H9 (cell line): ENCODE results near the gene SBK3. TPM values are rescaled to one million over a fixed set of nuclear protein-coding genes. Genes with fewer than 3 reads are reported as not detected.
A peak's percentile ranks its signal among the peaks of the same experiment; 100 is the strongest.

Source experiments
- DNase-seq: peaks from one replicate; pipeline ENCODE4 v3.0.0-alpha.2; 2017
- H2AFZ ChIP-seq: one replicate; pipeline ENCODE4 v1.6.1; 2013; ENCODE audit warnings: mild to moderate bottlenecking, low read length, control low read depth, moderate library complexity
- H2AK5ac ChIP-seq: 2 replicates; pipeline ENCODE4 v1.6.1; 2013; ENCODE audit warnings: low read length, control low read depth, mixed read lengths; ENCODE audit not compliant: insufficient read length
- H2BK120ac ChIP-seq: one replicate; pipeline ENCODE4 v1.6.1; 2013; ENCODE audit warnings: low read depth, mild to moderate bottlenecking, low read length, control low read depth, inconsistent platforms; ENCODE audit not compliant: poor library complexity, severe bottlenecking
- H2BK12ac ChIP-seq: 2 replicates; pipeline ENCODE4 v1.6.1; 2013; ENCODE audit warnings: low read length, control low read depth, mixed read lengths, low read depth; ENCODE audit not compliant: insufficient read length
- H2BK15ac ChIP-seq: 2 replicates; pipeline ENCODE4 v1.6.1; 2013; ENCODE audit warnings: low read depth, low read length, control low read depth
- H2BK20ac ChIP-seq: one replicate; pipeline ENCODE4 v1.6.1; 2013; ENCODE audit warnings: low read depth, mild to moderate bottlenecking, low read length, control low read depth, inconsistent platforms; ENCODE audit not compliant: poor library complexity, severe bottlenecking
- H2BK5ac ChIP-seq: 2 replicates; pipeline ENCODE4 v1.6.1; 2013; ENCODE audit warnings: low read length, control low read depth, mixed read lengths; ENCODE audit not compliant: insufficient read length
- H3K14ac ChIP-seq: 2 replicates; pipeline ENCODE4 v1.6.1; 2013; ENCODE audit warnings: low read length, control low read depth; ENCODE audit not compliant: insufficient read depth
- H3K18ac ChIP-seq: 2 replicates; pipeline ENCODE4 v1.6.1; 2013; ENCODE audit warnings: low read depth, mild to moderate bottlenecking, mixed read lengths, low read length, control low read depth; ENCODE audit not compliant: insufficient read length
- H3K23ac ChIP-seq: 2 replicates; pipeline ENCODE4 v1.6.1; 2013; ENCODE audit warnings: low read length, control low read depth, mixed read lengths, low read depth; ENCODE audit not compliant: insufficient read length
- H3K23me2 ChIP-seq: 2 replicates; pipeline ENCODE4 v1.6.1; 2013; ENCODE audit warnings: low read depth, mild to moderate bottlenecking, mixed read lengths, low read length, control low read depth; ENCODE audit not compliant: insufficient read length, poor library complexity, severe bottlenecking
- H3K27ac ChIP-seq: 2 replicates; pipeline ENCODE4 v1.5.1; 2013; ENCODE audit warnings: low read length, control low read depth, mixed read lengths, low read depth; ENCODE audit not compliant: insufficient read length
- H3K27me3 ChIP-seq: 2 replicates; pipeline ENCODE4 v1.6.1; 2013; ENCODE audit warnings: low read length, control low read depth, inconsistent platforms; ENCODE audit not compliant: insufficient read depth
- H3K4ac ChIP-seq: 2 replicates; pipeline ENCODE4 v1.6.1; 2013; ENCODE audit warnings: low read depth, mild to moderate bottlenecking, control low read depth, inconsistent platforms, low read length, moderate library complexity
- H3K4me1 ChIP-seq: 2 replicates; pipeline ENCODE4 v1.6.1; 2013; ENCODE audit warnings: low read length, control low read depth, inconsistent platforms; ENCODE audit not compliant: insufficient read depth
- H3K4me2 ChIP-seq: 2 replicates; pipeline ENCODE4 v1.6.1; 2013; ENCODE audit warnings: low read length, control low read depth, mixed read lengths; ENCODE audit not compliant: insufficient read length, insufficient read depth
- H3K56ac ChIP-seq: 2 replicates; pipeline ENCODE4 v1.6.1; 2013; ENCODE audit warnings: low read depth, mild to moderate bottlenecking, mixed read lengths, low read length, control low read depth; ENCODE audit not compliant: insufficient read length
- H3K79me1 ChIP-seq: 2 replicates; pipeline ENCODE4 v1.6.1; 2013; ENCODE audit warnings: low read depth, mild to moderate bottlenecking, moderate library complexity, low read length, control low read depth, inconsistent platforms; ENCODE audit not compliant: insufficient read depth, poor library complexity, severe bottlenecking
- H3K79me2 ChIP-seq: 2 replicates; pipeline ENCODE4 v1.6.1; 2013; ENCODE audit warnings: low read length, control low read depth, inconsistent platforms; ENCODE audit not compliant: insufficient read depth
- H3K9ac ChIP-seq: 2 replicates; pipeline ENCODE4 v1.6.1; 2013; ENCODE audit warnings: low read length, control low read depth, mixed read lengths; ENCODE audit not compliant: insufficient read length; ENCODE audit errors: extremely low read depth
- H3K9me3 ChIP-seq: one replicate; pipeline ENCODE4 v1.6.1; 2013; ENCODE audit warnings: low read depth, low read length, inconsistent platforms; ENCODE audit not compliant: control insufficient read depth
- H3T11ph ChIP-seq: one replicate; pipeline ENCODE4 v1.6.1; 2013; ENCODE audit warnings: mild to moderate bottlenecking, low read length, control low read depth, inconsistent platforms
- H4K20me1 ChIP-seq: one replicate; pipeline ENCODE4 v1.6.1; 2013; ENCODE audit not compliant: control insufficient read depth, insufficient read length, insufficient read depth
- H4K5ac ChIP-seq: 2 replicates; pipeline ENCODE4 v1.6.1; 2013; ENCODE audit warnings: low read depth, mild to moderate bottlenecking, mixed read lengths, low read length, control low read depth; ENCODE audit not compliant: insufficient read length
- H4K8ac ChIP-seq: replicated peaks from 2 replicates; pipeline ENCODE4 v1.6.1; 2013; ENCODE audit warnings: low read length, control low read depth, mixed read lengths, low read depth; ENCODE audit not compliant: insufficient read length
- H4K91ac ChIP-seq: 2 replicates; pipeline ENCODE4 v1.6.1; 2013; ENCODE audit warnings: low read depth, mild to moderate bottlenecking, moderate library complexity, mixed read lengths, low read length, control low read depth; ENCODE audit not compliant: insufficient read length
- H3K27ac Mint-ChIP-seq, 3 experiments: 2 replicates in 2 of 3; 3 replicates in 1 of 3; pipeline ENCODE4 v1.8.0; 2020 to 2021; ENCODE audit warnings: mixed read lengths in 3 of 3, mild to moderate bottlenecking in 1 of 3, moderate library complexity in 1 of 3
- H3K27me3 Mint-ChIP-seq: 2 replicates; pipeline ENCODE4 v1.8.0; 2021; ENCODE audit warnings: low read depth, mild to moderate bottlenecking, moderate library complexity, mixed read lengths
- H3K36me3 Mint-ChIP-seq, 3 experiments: 2 replicates in 2 of 3; 3 replicates in 1 of 3; pipeline ENCODE4 v1.8.0; 2020 to 2021; ENCODE audit warnings: low read depth in 3 of 3, mixed read lengths in 3 of 3; ENCODE audit not compliant: insufficient read depth in 1 of 3
- H3K4me1 Mint-ChIP-seq, 2 experiments: 2 replicates each; pipeline ENCODE4 v1.8.0; 2020; ENCODE audit warnings: mixed read lengths in 2 of 2
- H3K4me3 Mint-ChIP-seq, 2 experiments: 2 replicates in 1 of 2; 3 replicates in 1 of 2; pipeline ENCODE4 v1.8.0; 2020 to 2021; ENCODE audit warnings: mild to moderate bottlenecking in 2 of 2, mixed read lengths in 2 of 2, moderate library complexity in 1 of 2
- H3K9me3 Mint-ChIP-seq, 2 experiments: 2 replicates in 1 of 2; 3 replicates in 1 of 2; pipeline ENCODE4 v1.8.0; 2020; ENCODE audit warnings: mild to moderate bottlenecking in 2 of 2, mixed read lengths in 2 of 2, moderate library complexity in 1 of 2
- WGBS: extraction: QIAGEN DNeasy Blood & Tissue Kit; methylation state at CpG from one replicate; pipeline ENCODE4 v1.1.7; 2013; ENCODE audit warnings: missing lambda C conversion rate, low lambda C conversion rate, mixed read lengths; ENCODE audit not compliant: insufficient read length; ENCODE audit errors: extremely low coverage; 5-methylcytosine and 5-hydroxymethylcytosine counted together
- total RNA-seq: library from RNA; stranded (reverse); gene quantifications from 2 replicates; pipeline ENCODE4 v1.2.1, GENCODE V29; 2021
- TF ChIP-seq, protein P1 (sequence below): fragments of 200-600 bp; sonication (generic); conservative IDR thresholded peaks from 3 replicates; pipeline ENCODE4 v1.8.0; 2021; ENCODE audit warnings: antibody characterized with exemption, mild to moderate bottlenecking

Gene SBK3
- total RNA-seq, 1 experiment from 2014 or later: 0.70 TPM

GRCh38 chr19:55581823-55582223 is 36.5 kb upstream of the SBK3 start:
- no CpG with 5 or more reads among the region's 6 CpGs for WGBS

More at GRCh38 chr19:55581823-55582223, 36.5 kb upstream of the SBK3 start:
- Mint-ChIP-seq H3K4me3 (peak overlapping the region in 1 of 2 experiments; percentile 89; a peak in 1 of 5 replicates), H3K9me3 (no peaks in the 10 kb centered on the region), H3K27ac (no peak overlapping the region), H3K4me1 (peaks cover 19 to 21% of the 10 kb centered on the region in 2 experiments), H3K27me3 (peaks cover 9% of the 10 kb centered on the region), H3K36me3 (peaks cover 6 to 15% (median 10%) of the 10 kb centered on the region in 3 experiments)
- H3K18ac ChIP-seq: no peak overlapping the region
- H3K9ac ChIP-seq: no peak overlapping the region
- H2BK5ac ChIP-seq: no peak overlapping the region
- H3K27ac ChIP-seq: no peak overlapping the region
- no peak overlapping the region for H2BK12ac ChIP-seq
- no peaks in the 10 kb centered on the region for H3K9me3 ChIP-seq
- TF ChIP-seq, protein P1, sequence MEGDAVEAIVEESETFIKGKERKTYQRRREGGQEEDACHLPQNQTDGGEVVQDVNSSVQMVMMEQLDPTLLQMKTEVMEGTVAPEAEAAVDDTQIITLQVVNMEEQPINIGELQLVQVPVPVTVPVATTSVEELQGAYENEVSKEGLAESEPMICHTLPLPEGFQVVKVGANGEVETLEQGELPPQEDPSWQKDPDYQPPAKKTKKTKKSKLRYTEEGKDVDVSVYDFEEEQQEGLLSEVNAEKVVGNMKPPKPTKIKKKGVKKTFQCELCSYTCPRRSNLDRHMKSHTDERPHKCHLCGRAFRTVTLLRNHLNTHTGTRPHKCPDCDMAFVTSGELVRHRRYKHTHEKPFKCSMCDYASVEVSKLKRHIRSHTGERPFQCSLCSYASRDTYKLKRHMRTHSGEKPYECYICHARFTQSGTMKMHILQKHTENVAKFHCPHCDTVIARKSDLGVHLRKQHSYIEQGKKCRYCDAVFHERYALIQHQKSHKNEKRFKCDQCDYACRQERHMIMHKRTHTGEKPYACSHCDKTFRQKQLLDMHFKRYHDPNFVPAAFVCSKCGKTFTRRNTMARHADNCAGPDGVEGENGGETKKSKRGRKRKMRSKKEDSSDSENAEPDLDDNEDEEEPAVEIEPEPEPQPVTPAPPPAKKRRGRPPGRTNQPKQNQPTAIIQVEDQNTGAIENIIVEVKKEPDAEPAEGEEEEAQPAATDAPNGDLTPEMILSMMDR: no peak
- no peak overlapping the region for H3K14ac ChIP-seq
- peaks cover 1% of the 10 kb centered on the region; the same call in 1 of the 2 replicates for H3K79me2 ChIP-seq
- H2BK15ac ChIP-seq: no peak overlapping the region
- H4K5ac ChIP-seq: no peak overlapping the region
- no peaks in the 10 kb centered on the region for H4K20me1 ChIP-seq
- H4K8ac ChIP-seq: no peak overlapping the region
- H3K27me3 ChIP-seq: no peaks in the 10 kb centered on the region
- no peak overlapping the region for H4K91ac ChIP-seq
- H2BK120ac ChIP-seq: no peak overlapping the region
- no peak overlapping the region for H3T11ph ChIP-seq
- H3K4me2 ChIP-seq: peak overlapping the region; percentile 76
- no peak overlapping the region for H2BK20ac ChIP-seq
- no peaks in the 10 kb centered on the region for H3K4me1 ChIP-seq
- no peak overlapping the region for H2AFZ ChIP-seq
- peaks cover 3% of the 10 kb centered on the region for H3K79me1 ChIP-seq
- peaks cover 3% of the 10 kb centered on the region for H3K23me2 ChIP-seq
- no peak overlapping the region for H3K23ac ChIP-seq
- H2AK5ac ChIP-seq: no peak overlapping the region
- DNase-seq: no peak
- H3K56ac ChIP-seq: no peak overlapping the region
- H3K4ac ChIP-seq: no peak overlapping the region
